GM12878 (cell line): ENCODE results near the gene MIGA2.

Experiments
- CREB1 ChIP-seq: IDR thresholded peaks from 2 replicates; pipeline ENCODE4 v1.6.1; 2012; ENCODE audit warnings: low read depth, mild to moderate bottlenecking, inconsistent platforms
- EZH2 ChIP-seq: IDR thresholded peaks from 2 replicates; pipeline ENCODE4 v1.6.1; 2012; ENCODE audit warnings: low read depth, mild to moderate bottlenecking, control low read depth, inconsistent platforms, low read length, borderline replicate concordance; ENCODE audit not compliant: control insufficient read depth
- NFIC ChIP-seq: IDR thresholded peaks from 2 replicates; pipeline ENCODE4 v1.6.1; 2012; ENCODE audit warnings: low read depth, mild to moderate bottlenecking, inconsistent platforms, low read length, moderate library complexity
- NFYA ChIP-seq: IDR thresholded peaks from 2 replicates; pipeline ENCODE4 v1.6.1; 2011; ENCODE audit warnings: low read depth, mild to moderate bottlenecking, low read length, improper control_type of control experiment, borderline replicate concordance
- POLR2A ChIP-seq: IDR thresholded peaks from 2 replicates; pipeline ENCODE4 v1.6.1; 2011; ENCODE audit warnings: low read depth, mild to moderate bottlenecking, low read length
- POLR2AphosphoS5 ChIP-seq: IDR thresholded peaks from 2 replicates; pipeline ENCODE4 v1.6.1; 2011; ENCODE audit warnings: mild to moderate bottlenecking, low read length, inconsistent platforms
- TF ChIP-seq, protein P1 (sequence below), 3 experiments: IDR thresholded peaks in 2 of 3; conservative IDR thresholded peaks in 1 of 3; 2 replicates each; pipeline ENCODE4 v1.5.1; 2011; ENCODE audit warnings: low read depth in 3 of 3, low read length in 3 of 3, mild to moderate bottlenecking in 3 of 3, control low read depth in 2 of 3, moderate library complexity in 2 of 3, inconsistent platforms in 1 of 3, mixed read lengths in 1 of 3; ENCODE audit not compliant: control insufficient read depth in 2 of 3, insufficient read depth in 1 of 3; ENCODE audit errors: extremely low read depth in 1 of 3
- TF ChIP-seq, protein P2 (sequence below): fragments of 450-650 bp; IDR thresholded peaks from 2 replicates; pipeline ENCODE4 v1.6.1; 2017; ENCODE audit warnings: mild to moderate bottlenecking, moderate library complexity

DNA sequence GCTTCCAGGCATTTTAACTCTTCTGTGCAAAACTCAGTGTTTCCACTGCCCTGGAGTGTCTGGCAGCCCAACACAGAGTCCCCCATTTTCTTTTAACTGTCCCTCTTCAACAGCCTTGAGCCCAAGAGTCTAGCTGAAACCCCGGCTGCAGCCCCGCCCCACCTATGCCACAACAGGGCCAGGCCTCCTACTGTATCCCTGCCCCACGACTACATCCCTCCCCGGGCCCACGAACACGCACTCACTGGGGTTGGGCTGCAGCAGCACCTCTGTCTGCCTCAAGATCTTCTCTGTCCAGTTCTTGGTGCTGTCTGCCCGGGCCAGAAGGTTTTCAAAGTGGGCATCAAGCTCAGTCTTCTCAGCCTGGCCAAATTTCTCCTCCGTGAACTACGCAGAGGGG lies 14.4 kb upstream of the MIGA2 start:
- TF ChIP-seq POLR2A, result no peak
- TF ChIP-seq, protein P1, sequence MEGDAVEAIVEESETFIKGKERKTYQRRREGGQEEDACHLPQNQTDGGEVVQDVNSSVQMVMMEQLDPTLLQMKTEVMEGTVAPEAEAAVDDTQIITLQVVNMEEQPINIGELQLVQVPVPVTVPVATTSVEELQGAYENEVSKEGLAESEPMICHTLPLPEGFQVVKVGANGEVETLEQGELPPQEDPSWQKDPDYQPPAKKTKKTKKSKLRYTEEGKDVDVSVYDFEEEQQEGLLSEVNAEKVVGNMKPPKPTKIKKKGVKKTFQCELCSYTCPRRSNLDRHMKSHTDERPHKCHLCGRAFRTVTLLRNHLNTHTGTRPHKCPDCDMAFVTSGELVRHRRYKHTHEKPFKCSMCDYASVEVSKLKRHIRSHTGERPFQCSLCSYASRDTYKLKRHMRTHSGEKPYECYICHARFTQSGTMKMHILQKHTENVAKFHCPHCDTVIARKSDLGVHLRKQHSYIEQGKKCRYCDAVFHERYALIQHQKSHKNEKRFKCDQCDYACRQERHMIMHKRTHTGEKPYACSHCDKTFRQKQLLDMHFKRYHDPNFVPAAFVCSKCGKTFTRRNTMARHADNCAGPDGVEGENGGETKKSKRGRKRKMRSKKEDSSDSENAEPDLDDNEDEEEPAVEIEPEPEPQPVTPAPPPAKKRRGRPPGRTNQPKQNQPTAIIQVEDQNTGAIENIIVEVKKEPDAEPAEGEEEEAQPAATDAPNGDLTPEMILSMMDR (IDR thresholded peaks at IDR 0.05 in 2 of 3, conservative IDR thresholded peaks at IDR 0.05 in 1 of 3; ENCODE audit: control insufficient read depth in 2 of 3, extremely low read depth in 1 of 3, insufficient read depth in 1 of 3, low read depth in 3 of 3, low read length in 3 of 3), result no peak
- TF ChIP-seq NFIC, result no peak
- TF ChIP-seq, protein P2, sequence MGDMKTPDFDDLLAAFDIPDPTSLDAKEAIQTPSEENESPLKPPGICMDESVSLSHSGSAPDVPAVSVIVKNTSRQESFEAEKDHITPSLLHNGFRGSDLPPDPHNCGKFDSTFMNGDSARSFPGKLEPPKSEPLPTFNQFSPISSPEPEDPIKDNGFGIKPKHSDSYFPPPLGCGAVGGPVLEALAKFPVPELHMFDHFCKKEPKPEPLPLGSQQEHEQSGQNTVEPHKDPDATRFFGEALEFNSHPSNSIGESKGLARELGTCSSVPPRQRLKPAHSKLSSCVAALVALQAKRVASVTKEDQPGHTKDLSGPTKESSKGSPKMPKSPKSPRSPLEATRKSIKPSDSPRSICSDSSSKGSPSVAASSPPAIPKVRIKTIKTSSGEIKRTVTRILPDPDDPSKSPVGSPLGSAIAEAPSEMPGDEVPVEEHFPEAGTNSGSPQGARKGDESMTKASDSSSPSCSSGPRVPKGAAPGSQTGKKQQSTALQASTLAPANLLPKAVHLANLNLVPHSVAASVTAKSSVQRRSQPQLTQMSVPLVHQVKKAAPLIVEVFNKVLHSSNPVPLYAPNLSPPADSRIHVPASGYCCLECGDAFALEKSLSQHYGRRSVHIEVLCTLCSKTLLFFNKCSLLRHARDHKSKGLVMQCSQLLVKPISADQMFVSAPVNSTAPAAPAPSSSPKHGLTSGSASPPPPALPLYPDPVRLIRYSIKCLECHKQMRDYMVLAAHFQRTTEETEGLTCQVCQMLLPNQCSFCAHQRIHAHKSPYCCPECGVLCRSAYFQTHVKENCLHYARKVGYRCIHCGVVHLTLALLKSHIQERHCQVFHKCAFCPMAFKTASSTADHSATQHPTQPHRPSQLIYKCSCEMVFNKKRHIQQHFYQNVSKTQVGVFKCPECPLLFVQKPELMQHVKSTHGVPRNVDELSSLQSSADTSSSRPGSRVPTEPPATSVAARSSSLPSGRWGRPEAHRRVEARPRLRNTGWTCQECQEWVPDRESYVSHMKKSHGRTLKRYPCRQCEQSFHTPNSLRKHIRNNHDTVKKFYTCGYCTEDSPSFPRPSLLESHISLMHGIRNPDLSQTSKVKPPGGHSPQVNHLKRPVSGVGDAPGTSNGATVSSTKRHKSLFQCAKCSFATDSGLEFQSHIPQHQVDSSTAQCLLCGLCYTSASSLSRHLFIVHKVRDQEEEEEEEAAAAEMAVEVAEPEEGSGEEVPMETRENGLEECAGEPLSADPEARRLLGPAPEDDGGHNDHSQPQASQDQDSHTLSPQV, result no peak
- no peak for TF ChIP-seq EZH2
- no peak for TF ChIP-seq CREB1
- no peak for TF ChIP-seq NFYA
- no peak for TF ChIP-seq POLR2AphosphoS5
